Astrocyte of the cerebellum (primary cell): Measurements from ENCODE around the gene PBX3.
A peak's percentile ranks its signal among the peaks of the same experiment; 100 is the strongest.

Experiments
- DNase-seq: peaks from one replicate; pipeline ENCODE4 v3.0.0-alpha.2; 2011; ENCODE audit warnings: low read depth
- H3K4me3 ChIP-seq: 2 replicates; pipeline ENCODE4 v1.5.1; 2011; ENCODE audit warnings: mild to moderate bottlenecking, low read depth, low read length, moderate library complexity
- CTCF ChIP-seq: IDR thresholded peaks from 2 replicates; pipeline ENCODE4 v1.5.1; 2012; ENCODE audit warnings: low read length, low read depth, moderate library complexity, mild to moderate bottlenecking; ENCODE audit errors: missing control alignments
- in situ Hi-C: cut with HindIII; loops from 2 replicates; pipeline ENCODE4 v1.10.0; 2017; ENCODE audit warnings: low sequenced_read_pairs

Gene PBX3

DNA sequence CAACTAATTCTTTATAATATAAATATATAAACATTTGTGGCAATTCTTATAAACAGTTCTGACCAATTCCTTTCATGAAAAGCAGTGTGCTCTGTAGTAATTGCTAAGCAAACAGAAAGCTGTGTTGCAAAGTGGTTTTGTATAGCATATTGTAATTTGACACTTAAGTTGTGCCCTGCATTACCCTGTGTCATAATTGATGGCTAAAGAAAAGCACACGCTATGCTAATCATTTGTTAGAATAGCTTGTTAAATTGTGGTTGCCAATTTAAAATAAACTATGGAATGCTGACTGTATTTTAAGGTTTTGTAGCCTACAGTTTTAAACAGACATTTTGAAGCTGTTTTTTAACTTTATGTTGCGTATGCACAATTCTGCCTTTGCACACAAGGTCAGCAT, 140.0 kb downstream of the PBX3 start:
- no peak overlapping the region for H3K4me3 ChIP-seq
- no peak for DNase-seq
- in situ Hi-C loops: no loop called here
- TF ChIP-seq CTCF: no peak

GRCh38 chr9:125888211-125888610, 141.0 kb downstream of the PBX3 start:
- no peak for TF ChIP-seq CTCF
- no peak for DNase-seq
- in situ Hi-C loops: no loop called here
- H3K4me3 ChIP-seq: no peak overlapping the region

GRCh38 chr9:125889112-125889475, 141.9 kb downstream of the PBX3 start:
- H3K4me3 ChIP-seq: peak overlapping the region; percentile 45
- no peak for TF ChIP-seq CTCF
- no peak for DNase-seq
- in situ Hi-C loops: no loop called here

DNA sequence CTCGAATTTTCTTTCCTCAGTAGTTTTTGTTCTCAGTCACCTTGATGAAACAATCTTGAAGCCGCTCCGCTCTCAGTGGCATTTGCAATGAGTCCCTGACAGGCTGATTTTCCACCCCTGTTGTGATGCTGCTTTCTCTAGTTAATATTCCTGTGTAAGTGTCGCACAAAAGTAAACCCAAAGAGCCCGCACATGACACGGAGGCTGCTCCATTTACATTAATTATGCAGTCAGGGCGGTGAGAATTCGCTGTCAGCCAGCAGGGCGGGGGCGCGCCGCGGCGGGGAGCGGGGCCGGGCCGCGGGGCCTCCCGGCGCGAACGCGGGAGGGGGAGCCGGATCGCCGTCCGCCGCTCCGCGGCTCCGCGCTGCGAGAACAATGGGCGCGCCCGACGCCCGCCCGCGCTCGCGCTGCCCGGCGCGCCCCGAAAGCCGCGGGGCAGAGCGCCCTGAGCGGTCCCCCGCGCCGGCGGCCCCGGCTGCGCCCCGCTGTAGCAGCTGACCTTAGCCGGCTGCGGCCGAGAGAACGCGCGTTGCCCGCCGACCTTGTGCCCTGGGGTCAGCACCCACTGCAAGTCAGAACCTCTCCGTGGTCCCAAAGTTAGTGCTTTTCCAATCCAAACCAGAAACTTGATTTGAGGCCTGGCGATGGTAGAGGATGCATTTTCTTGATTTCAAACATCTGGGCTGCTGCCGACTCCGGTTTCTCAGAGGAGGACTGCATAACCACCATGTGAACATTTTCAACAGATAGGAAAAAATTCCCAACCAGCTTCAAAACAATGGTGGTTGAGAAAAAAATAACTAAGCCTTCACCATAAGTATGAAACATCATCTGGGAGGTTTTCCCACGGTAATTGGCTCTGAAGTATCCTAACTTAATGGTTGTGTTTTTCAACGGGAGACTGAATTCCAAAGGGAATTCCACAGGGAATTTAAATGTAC, 142.6 kb downstream of the PBX3 start:
- peak overlapping the region; percentile 45 for H3K4me3 ChIP-seq
- peak; percentile 53 for DNase-seq
- TF ChIP-seq CTCF: no peak
- in situ Hi-C loops: no loop called here

- DNase-seq: no peak
- no peak for TF ChIP-seq CTCF
- no peak overlapping the region for H3K4me3 ChIP-seq
- in situ Hi-C loops: no loop called here
Measured at GRCh38 chr9:125890826-125891225, 143.7 kb downstream of the PBX3 start.

- in situ Hi-C loops: no loop called here
- DNase-seq: no peak
- TF ChIP-seq CTCF: no peak
- no peak overlapping the region for H3K4me3 ChIP-seq
Measured at GRCh38 chr9:125893277-125893676, 146.1 kb downstream of the PBX3 start.

DNA sequence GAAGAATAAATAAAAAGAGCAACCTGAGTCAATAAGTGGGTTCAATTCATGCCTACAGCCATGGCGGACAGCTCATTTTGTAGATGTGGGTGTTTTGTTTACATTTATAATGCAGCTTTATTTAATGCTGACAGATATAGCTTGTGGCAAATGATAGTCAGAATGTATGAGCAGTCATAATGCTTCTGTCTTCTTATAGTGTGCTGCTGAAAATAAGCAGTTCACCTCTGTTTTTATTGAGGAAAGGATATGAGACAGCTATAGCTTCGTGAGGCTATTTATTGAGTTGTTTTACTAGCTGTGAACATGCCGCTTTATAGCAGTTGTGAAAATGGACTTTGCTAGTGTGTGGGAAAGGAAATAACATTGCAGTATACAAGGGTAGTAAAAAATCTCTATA, 147.4 kb downstream of the PBX3 start:
- no peak overlapping the region for H3K4me3 ChIP-seq
- in situ Hi-C loops: no loop called here
- no peak for TF ChIP-seq CTCF

More for the DNA sequence above, 147.4 kb downstream of the PBX3 start:
- no peak for DNase-seq
